WTC11 (cell line): ENCODE data around the gene CHST15. TPM values are rescaled to one million over a fixed set of nuclear protein-coding genes. Genes with fewer than 3 reads are reported as not detected.

Source experiments
- ATAC-seq: fragments of 200-7000 bp; cut with Tn5 transposase; 2 replicates; pipeline ENCODE4 v1.10.0; 2021; ENCODE audit warnings: mild to moderate bottlenecking, moderate library complexity
- CTCF ChIA-PET: fragments of 300-600 bp; sonication (Branson Sonifier 250); formaldehyde crosslinking; loops from one replicate; lab custom pipeline; 2021; ENCODE audit warnings: antibody characterized with exemption; lab: Charles Lee
- POLR2A ChIA-PET: fragments of 350-600 bp; sonication (Branson Sonifier 250); formaldehyde crosslinking; loops from one replicate; lab custom pipeline; 2021; ENCODE audit warnings: antibody characterized with exemption; lab: Charles Lee
- DNase-seq: peaks from one replicate; pipeline ENCODE4 v3.0.0; 2021; ENCODE audit warnings: low spot score
- H3K27ac Mint-ChIP-seq: 2 replicates; pipeline ENCODE4 v1.8.0; 2021; ENCODE audit warnings: mixed read lengths
- H3K27me3 Mint-ChIP-seq: 2 replicates; pipeline ENCODE4 v1.8.0; 2021; ENCODE audit warnings: low read depth, mild to moderate bottlenecking, moderate library complexity, mixed read lengths
- H3K36me3 Mint-ChIP-seq: 2 replicates; pipeline ENCODE4 v1.8.0; 2021; ENCODE audit warnings: mixed read lengths
- H3K4me1 Mint-ChIP-seq: 2 replicates; pipeline ENCODE4 v1.8.0; 2022; ENCODE audit warnings: mixed read lengths
- H3K4me3 Mint-ChIP-seq: 2 replicates; pipeline ENCODE4 v1.8.0; 2021; ENCODE audit warnings: mild to moderate bottlenecking, moderate library complexity, mixed read lengths
- H3K9me3 Mint-ChIP-seq: 2 replicates; pipeline ENCODE4 v1.8.0; 2021; ENCODE audit warnings: mixed read lengths
- CBFB ChIP-seq: sonication (generic); formaldehyde crosslinking; IDR thresholded peaks from 2 replicates; pipeline ENCODE4 v1.8.1; 2022; ENCODE audit warnings: mild to moderate bottlenecking, low read depth, missing genetic modification reagents
- CTCF ChIP-seq: fragments of 200-600 bp; IDR thresholded peaks from 2 replicates; pipeline ENCODE4 v1.8.0; 2022; ENCODE audit warnings: antibody characterized with exemption
- E2F4 ChIP-seq: sonication (generic); formaldehyde crosslinking; IDR thresholded peaks from 2 replicates; pipeline ENCODE4 v1.8.1; 2022; ENCODE audit warnings: low read depth, mild to moderate bottlenecking, moderate library complexity, missing genetic modification reagents, borderline replicate concordance
- EMX1 ChIP-seq: fragments of 250-450 bp; sonication (Bioruptor Pico); IDR thresholded peaks from 2 replicates; pipeline ENCODE4 v1.8.0; 2021; ENCODE audit warnings: mild to moderate bottlenecking
- FOXJ3 ChIP-seq: sonication (generic); formaldehyde crosslinking; IDR thresholded peaks from 2 replicates; pipeline ENCODE4 v1.9.0; 2021; ENCODE audit warnings: missing genetic modification reagents, mild to moderate bottlenecking, borderline replicate concordance
- GABPB1 ChIP-seq: sonication (generic); formaldehyde crosslinking; IDR thresholded peaks from 2 replicates; pipeline ENCODE4 v1.8.1; 2023; ENCODE audit warnings: mild to moderate bottlenecking, missing genetic modification reagents
- GTF2I ChIP-seq: fragments of 250-450 bp; sonication (Bioruptor Pico); conservative IDR thresholded peaks from 2 replicates; pipeline ENCODE4 v1.4.0; 2021; ENCODE audit warnings: mild to moderate bottlenecking
- MYBL2 ChIP-seq: sonication (generic); formaldehyde crosslinking; IDR thresholded peaks from 2 replicates; pipeline ENCODE4 v1.8.1; 2023; ENCODE audit warnings: mild to moderate bottlenecking, moderate library complexity, missing genetic modification reagents
- NFATC4 ChIP-seq: fragments of 250-450 bp; sonication (Bioruptor Pico); IDR thresholded peaks from 2 replicates; pipeline ENCODE4 v1.9.0; 2021; ENCODE audit warnings: mild to moderate bottlenecking
- NFYB ChIP-seq: sonication (generic); formaldehyde crosslinking; conservative IDR thresholded peaks from 2 replicates; pipeline ENCODE4 v1.8.0; 2022; ENCODE audit warnings: low read depth, missing genetic modification reagents
- NR3C1 ChIP-seq: sonication (generic); formaldehyde crosslinking; conservative IDR thresholded peaks from 2 replicates; pipeline ENCODE4 v1.8.1; 2023; ENCODE audit warnings: low read depth, mild to moderate bottlenecking, missing genetic modification reagents
- OVOL2 ChIP-seq: fragments of 250-450 bp; sonication (Bioruptor Pico); IDR thresholded peaks from 2 replicates; pipeline ENCODE4 v1.9.0; 2021; ENCODE audit warnings: mild to moderate bottlenecking, borderline replicate concordance
- PRRX2 ChIP-seq: fragments of 250-450 bp; sonication (Bioruptor Pico); IDR thresholded peaks from 2 replicates; pipeline ENCODE4 v1.8.0; 2021; ENCODE audit warnings: mild to moderate bottlenecking
- RORB ChIP-seq: fragments of 250-450 bp; sonication (Bioruptor Pico); IDR thresholded peaks from 2 replicates; pipeline ENCODE4 v1.9.0; 2021; ENCODE audit warnings: mild to moderate bottlenecking
- TEAD1 ChIP-seq: sonication (generic); formaldehyde crosslinking; IDR thresholded peaks from 2 replicates; pipeline ENCODE4 v1.8.0; 2022; ENCODE audit warnings: mild to moderate bottlenecking, missing genetic modification reagents
- ZNF219 ChIP-seq: sonication (generic); formaldehyde crosslinking; IDR thresholded peaks from 2 replicates; pipeline ENCODE4 v1.8.0; 2023; ENCODE audit warnings: missing genetic modification reagents, mild to moderate bottlenecking, borderline replicate concordance
- ZNF396 ChIP-seq: fragments of 250-450 bp; sonication (Bioruptor Pico); IDR thresholded peaks from 2 replicates; pipeline ENCODE4 v1.8.0; 2021; ENCODE audit warnings: mild to moderate bottlenecking, moderate library complexity, borderline replicate concordance
- ZNF512 ChIP-seq: sonication (generic); formaldehyde crosslinking; IDR thresholded peaks from 2 replicates; pipeline ENCODE4 v1.8.1; 2022; ENCODE audit warnings: missing genetic modification reagents, borderline replicate concordance
- total RNA-seq: library from RNA; stranded (reverse); gene quantifications from 3 replicates; pipeline ENCODE4 v1.2.3, GENCODE V29; 2021
- TF ChIP-seq, protein P1 (sequence below): sonication (generic); formaldehyde crosslinking; IDR thresholded peaks from 2 replicates; pipeline ENCODE4 v1.8.1; 2023; ENCODE audit warnings: mild to moderate bottlenecking, missing genetic modification reagents
- TF ChIP-seq, protein P2 (sequence below): sonication (generic); formaldehyde crosslinking; conservative IDR thresholded peaks from 2 replicates; pipeline ENCODE4 v1.8.1; 2022; ENCODE audit warnings: mild to moderate bottlenecking, missing genetic modification reagents
- TF ChIP-seq, protein P3 (sequence below): sonication (generic); formaldehyde crosslinking; IDR thresholded peaks from 2 replicates; pipeline ENCODE4 v1.8.0; 2022; ENCODE audit warnings: mild to moderate bottlenecking, missing genetic modification reagents

Gene CHST15
- total RNA-seq, 1 experiment from 2014 or later: 10.7 TPM

GRCh38 chr10:124114696-124115095 lies 21.3 kb upstream of the CHST15 start (continued):
- TF ChIP-seq, protein P1, sequence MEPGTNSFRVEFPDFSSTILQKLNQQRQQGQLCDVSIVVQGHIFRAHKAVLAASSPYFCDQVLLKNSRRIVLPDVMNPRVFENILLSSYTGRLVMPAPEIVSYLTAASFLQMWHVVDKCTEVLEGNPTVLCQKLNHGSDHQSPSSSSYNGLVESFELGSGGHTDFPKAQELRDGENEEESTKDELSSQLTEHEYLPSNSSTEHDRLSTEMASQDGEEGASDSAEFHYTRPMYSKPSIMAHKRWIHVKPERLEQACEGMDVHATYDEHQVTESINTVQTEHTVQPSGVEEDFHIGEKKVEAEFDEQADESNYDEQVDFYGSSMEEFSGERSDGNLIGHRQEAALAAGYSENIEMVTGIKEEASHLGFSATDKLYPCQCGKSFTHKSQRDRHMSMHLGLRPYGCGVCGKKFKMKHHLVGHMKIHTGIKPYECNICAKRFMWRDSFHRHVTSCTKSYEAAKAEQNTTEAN (CRISPR knock-in tag): no peak
- TF ChIP-seq, protein P2, sequence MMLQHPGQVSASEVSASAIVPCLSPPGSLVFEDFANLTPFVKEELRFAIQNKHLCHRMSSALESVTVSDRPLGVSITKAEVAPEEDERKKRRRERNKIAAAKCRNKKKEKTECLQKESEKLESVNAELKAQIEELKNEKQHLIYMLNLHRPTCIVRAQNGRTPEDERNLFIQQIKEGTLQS (CRISPR knock-in tag): no peak

DNA sequence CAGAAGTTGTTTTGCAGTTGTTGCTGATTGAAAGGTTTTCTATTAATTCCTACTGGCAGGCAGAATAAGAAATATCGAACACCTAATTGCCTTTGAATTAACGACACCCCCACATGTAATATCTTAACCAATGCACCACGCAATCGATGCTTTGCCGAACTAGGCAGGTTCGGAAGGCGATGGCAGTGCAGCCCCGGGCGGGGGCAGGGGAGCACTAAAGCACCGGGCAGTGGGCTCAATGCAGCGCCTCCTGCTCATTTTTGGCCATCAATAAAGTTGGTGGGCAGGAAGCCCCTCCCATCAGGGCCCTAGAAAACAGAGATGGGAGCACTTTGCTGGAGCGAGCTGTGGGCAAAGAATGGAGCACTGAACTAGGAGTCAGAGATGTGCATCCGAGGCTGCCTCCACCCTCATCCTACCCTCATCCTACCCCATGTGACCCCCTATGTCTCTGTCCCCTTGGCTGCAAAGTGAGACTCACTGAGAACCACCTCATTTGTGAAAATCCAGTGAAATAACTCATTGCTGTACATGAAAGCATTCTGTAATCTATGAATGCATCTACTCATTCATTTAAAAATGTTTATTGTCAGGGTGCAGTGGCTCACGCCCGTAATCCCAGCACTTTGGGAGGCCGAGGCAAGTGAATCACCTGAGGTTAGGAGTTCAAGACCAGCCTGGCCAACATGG lies 19.6 kb upstream of the CHST15 start:
- Mint-ChIP-seq H3K27ac (no peak overlapping the region), H3K9me3 (no peaks in the 10 kb centered on the region), H3K4me3 (no peak overlapping the region), H3K36me3 (no peaks in the 10 kb centered on the region), H3K27me3 (no peaks in the 10 kb centered on the region; the same call in 1 of the 2 replicates), H3K4me1 (no peaks in the 10 kb centered on the region)
- ChIA-PET CTCF (no interaction called here), POLR2A (no interaction called here)
- DNase-seq (no peak), ATAC-seq (no peak)
- TF ChIP-seq GABPB1 (CRISPR knock-in tag): no peak
- no peak for TF ChIP-seq ZNF219 (CRISPR knock-in tag)
- no peak for TF ChIP-seq PRRX2 (CRISPR knock-in tag)
- TF ChIP-seq MYBL2: no peak
- no peak for TF ChIP-seq CBFB (CRISPR knock-in tag)
- TF ChIP-seq EMX1 (CRISPR knock-in tag): no peak
- no peak for TF ChIP-seq CTCF
- no peak for TF ChIP-seq E2F4 (CRISPR knock-in tag)
- no peak for TF ChIP-seq RORB
- TF ChIP-seq TEAD1: no peak
- no peak for TF ChIP-seq ZNF512 (CRISPR knock-in tag)
- TF ChIP-seq OVOL2 (CRISPR knock-in tag): no peak
- TF ChIP-seq, all 79 proteins: peak for 0

- Mint-ChIP-seq H3K4me1 (peaks cover 10% of the 10 kb centered on the region), H3K36me3 (no peaks in the 10 kb centered on the region), H3K4me3 (no peak overlapping the region), H3K9me3 (no peaks in the 10 kb centered on the region), H3K27ac (no peak overlapping the region), H3K27me3 (no peaks in the 10 kb centered on the region; the same call in 1 of the 2 replicates)
- no peak for DNase-seq
- no peak for ATAC-seq
- TF ChIP-seq ZNF219 (CRISPR knock-in tag): no peak
- no peak for TF ChIP-seq NFATC4
- no peak for TF ChIP-seq NFYB (CRISPR knock-in tag)
- no peak for TF ChIP-seq CTCF
- TF ChIP-seq, protein P3, sequence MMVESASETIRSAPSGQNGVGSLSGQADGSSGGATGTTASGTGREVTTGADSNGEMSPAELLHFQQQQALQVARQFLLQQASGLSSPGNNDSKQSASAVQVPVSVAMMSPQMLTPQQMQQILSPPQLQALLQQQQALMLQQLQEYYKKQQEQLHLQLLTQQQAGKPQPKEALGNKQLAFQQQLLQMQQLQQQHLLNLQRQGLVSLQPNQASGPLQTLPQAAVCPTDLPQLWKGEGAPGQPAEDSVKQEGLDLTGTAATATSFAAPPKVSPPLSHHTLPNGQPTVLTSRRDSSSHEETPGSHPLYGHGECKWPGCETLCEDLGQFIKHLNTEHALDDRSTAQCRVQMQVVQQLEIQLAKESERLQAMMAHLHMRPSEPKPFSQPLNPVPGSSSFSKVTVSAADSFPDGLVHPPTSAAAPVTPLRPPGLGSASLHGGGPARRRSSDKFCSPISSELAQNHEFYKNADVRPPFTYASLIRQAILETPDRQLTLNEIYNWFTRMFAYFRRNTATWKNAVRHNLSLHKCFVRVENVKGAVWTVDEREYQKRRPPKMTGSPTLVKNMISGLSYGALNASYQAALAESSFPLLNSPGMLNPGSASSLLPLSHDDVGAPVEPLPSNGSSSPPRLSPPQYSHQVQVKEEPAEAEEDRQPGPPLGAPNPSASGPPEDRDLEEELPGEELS: no peak
- TF ChIP-seq GTF2I (CRISPR knock-in tag): no peak
- no peak for TF ChIP-seq ZNF396 (CRISPR knock-in tag)
- no peak for TF ChIP-seq NR3C1 (CRISPR knock-in tag)
- TF ChIP-seq FOXJ3: no peak
- TF ChIP-seq RORB: no peak
- no peak for TF ChIP-seq MYBL2
- ChIA-PET CTCF (interaction anchor here (2.1 kb wide), 1 partner anchor 116 kb away, joined by 7 read pairs; no protein-coding TSS in a partner anchor), POLR2A (no interaction called here)
Measured at GRCh38 chr10:124110882-124111281, 17.5 kb upstream of the CHST15 start.
